Right renal cortex interstitium (tissue), 3 donors: ENCODE data around the gene PRKAG2. TPM values are rescaled to one million over a fixed set of nuclear protein-coding genes. Genes with fewer than 3 reads are reported as not detected.
"Not testable (repeated sequence)": the region's sequence is repeated elsewhere in the genome, so short reads cannot be mapped to it uniquely, and the experiment has no call there.

Experiments
- DNase-seq, 3 donors: peaks; one replicate each; pipeline ENCODE4 v3.0.0-alpha.2; 2013; ENCODE audit warnings: low read depth in 3 of 3, low spot score in 2 of 3
- polyA plus RNA-seq, 3 donors: library from polyadenylated mRNA; unstranded; fragments of 120-200 nt; gene quantifications; one replicate each; pipeline ENCODE4 v1.2.1, GENCODE V29; 2013; ENCODE audit not compliant: insufficient read length in 3 of 3

Gene PRKAG2
- polyA plus RNA-seq, 3 donors = 29.7 to 30.4 (median 30.0) TPM

DNA sequence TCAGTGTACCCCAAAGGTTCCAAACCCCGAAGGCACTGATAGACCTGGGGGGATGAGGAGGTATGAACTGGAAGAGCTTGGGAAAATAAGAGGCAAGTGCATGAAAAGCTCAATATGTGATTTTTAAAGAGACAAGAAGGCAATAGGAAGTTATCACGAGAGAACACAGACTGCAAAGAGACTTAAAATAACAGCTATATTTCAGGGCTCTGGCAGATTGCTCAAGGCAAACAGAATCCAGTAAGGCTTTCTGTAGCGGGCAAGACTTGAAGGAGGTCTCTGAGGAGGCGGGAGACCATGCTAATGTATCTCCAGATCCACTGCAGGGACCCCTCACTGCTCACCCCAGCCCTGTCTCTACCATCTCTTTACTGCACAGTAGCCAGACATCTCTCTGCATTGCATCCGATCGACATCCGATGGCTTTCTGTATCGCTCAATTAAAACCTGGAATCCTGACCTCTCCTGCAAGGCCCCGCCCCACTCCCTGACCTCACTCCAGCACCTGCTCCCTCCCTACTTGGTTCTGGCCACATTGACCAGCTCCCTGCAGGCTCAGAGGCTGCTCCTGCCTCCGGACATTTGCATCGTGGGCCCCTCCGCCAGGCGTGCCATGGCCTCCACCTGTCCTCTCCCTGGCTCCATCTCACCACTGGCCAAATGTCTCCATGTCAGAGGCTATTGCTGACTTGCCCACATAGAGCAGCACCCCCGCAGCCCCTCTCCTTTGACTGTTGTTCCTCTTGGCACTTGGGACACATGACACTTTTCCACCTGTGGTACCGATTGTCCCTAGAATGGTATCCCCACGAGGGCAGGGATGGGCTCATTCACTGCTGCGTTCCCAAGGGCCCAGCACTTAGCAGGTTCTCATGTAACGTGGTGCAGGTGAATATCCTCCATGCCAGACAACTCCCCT lies 118.0 kb downstream of the PRKAG2 start:
- no peak for DNase-seq

DNA sequence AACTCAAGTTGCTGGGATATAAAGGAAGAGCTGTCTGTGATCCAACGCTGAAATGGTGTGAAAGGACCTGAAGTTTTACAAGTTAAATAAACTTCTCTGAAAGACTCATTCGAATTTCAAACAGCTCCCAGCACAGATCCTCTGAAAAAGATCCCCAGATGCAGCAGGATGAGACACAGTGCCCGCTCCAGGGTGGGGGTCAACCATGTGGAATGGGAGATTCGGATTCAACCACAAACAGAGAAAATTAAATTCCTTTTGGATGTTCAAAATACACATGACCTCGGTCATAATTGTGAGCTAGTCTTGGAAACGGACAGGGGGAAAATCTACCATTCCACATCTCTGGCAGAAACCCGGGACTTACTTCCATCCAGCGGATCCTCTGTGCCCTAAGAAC lies 119.6 kb downstream of the PRKAG2 start:
- DNase-seq = no peak

DNA sequence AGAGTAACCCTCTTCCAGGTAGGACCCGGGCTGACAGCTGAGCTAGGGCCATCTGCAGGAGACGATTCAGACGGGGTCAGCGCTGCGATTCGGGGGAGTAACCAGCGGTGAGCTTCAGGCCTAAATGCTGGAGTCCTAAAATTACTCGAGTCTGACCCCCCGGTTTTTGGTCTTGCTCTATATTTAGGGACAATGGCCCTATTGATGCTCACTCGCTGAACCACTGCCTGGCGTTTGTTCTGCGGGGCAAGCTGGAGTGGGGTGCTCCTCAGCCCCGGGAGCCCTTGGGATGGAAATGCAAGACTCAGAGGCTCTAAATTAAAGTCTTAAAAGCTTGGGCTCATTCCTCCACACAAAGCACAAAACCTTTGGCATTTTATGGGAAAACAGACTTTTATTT lies 120.0 kb downstream of the PRKAG2 start:
- no peak for DNase-seq

GRCh38 chr7:151756076-151756731 lies 120.7 kb downstream of the PRKAG2 start:
- DNase-seq = no peak

DNA sequence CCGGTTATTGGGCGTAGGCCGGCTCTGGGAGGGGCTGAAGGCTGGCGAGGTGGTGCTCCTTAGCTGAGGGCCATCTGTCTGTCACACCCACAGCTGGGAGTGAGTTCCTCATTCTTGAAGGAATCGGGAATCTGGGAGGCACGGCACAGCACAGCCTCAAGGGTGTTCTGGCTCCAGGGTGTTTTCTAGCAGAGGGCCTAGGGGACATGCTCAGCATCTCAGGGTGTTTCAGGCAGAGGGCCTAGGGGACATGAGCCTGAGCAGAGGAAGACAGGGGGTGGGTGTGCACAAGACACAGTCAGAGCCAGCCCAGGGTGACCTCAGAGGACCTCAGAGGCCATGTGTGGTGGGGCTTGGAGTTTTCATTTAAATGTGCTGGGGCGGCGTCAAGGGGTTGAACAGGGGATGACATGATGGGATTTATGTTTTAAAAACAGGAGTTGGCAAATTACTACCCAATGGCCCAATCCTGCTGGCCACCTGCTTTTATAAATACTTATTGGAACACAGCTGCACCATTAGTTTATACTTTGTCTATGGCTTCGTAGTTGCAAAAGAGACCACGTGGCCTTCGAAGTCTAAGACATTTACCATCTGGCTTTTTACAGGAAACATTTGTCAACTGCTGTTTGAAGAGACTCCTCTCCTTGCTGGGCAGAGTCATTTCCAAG lies 121.6 kb downstream of the PRKAG2 start:
- DNase-seq = no peak

DNA sequence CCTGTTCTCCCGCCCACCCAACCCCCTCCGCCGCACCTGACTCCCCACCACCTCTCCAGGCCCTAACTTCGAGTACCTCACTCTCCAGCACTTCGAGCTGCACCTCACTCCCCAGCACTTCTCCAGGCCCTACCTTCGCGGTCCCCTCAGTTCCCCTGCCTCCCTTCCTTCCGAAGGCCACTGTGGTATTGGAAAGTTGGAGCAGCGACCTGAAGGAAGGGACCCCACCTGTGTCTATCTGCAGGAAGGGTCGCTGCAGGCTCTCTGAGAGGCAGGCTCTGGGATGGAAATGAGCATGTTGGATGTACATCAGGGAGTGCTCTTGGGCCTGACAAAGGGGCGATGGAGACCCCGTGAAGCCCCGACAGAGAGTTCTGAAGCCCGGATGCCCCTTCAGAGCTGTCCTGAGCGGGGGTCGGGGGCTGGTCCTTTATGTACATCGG lies 122.2 kb downstream of the PRKAG2 start:
- DNase-seq = no peak

DNA sequence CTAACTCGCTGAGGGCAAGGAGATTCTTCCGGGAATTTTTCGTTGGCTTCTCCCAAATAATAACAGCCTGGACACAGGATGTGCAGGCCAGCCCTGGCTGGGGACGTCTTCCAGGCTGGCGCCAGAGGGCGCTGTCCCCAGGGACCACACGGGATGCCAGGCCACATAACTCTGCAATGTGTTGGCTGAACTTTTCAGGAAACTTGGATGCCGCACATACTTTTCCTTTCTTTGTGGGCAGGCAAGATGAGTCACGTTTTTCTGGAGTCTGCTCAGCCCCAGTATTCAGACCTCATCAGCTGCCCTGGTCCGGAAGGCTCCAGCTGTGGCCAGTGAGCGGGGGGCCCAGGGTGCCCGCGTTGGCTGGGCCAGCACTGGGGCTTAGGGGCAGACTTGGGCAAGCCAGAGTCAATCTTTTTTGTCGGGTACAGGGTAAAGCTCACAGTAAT lies 122.7 kb downstream of the PRKAG2 start:
- DNase-seq = peak in 2 of 3 donors; percentile 36 to 59

DNA sequence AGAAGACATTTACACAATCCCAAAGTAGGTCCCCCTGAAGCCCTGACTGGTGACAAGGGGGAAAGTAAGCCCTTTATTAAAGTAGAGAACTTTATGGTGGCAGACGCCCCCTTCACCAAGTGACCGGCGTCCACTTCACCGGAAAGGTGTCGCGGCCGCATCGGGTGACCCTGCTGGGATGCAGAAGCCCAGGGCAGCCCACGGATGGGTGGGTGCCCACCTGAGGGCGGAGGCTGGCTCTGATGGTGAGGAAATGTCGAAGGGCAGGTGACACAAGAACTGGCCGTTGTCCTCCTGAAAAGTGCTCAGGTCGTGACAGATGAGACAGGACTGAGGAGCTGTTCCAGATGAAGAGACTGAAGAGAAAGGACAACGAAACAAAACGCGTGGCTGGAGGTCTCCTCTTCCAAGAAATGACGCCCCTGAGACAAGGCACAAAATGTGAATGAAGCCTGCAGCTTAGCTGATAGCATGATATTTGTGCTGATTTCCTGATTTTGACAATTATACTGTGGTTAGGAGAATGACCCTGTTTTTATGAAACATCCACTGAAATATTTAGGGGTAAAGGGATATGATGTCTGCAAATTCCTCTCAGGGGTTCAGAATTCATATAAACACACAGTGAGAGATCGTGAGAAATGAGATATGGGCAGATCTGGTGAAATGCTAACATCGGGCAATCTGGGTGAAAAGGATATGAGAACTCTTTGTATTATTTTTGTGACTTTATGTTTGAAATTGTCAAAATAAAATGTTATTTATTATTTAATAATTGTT lies 123.9 kb downstream of the PRKAG2 start:
- DNase-seq = no peak

GRCh38 chr7:151752037-151752436 lies 124.9 kb downstream of the PRKAG2 start:
- no peak for DNase-seq

DNA sequence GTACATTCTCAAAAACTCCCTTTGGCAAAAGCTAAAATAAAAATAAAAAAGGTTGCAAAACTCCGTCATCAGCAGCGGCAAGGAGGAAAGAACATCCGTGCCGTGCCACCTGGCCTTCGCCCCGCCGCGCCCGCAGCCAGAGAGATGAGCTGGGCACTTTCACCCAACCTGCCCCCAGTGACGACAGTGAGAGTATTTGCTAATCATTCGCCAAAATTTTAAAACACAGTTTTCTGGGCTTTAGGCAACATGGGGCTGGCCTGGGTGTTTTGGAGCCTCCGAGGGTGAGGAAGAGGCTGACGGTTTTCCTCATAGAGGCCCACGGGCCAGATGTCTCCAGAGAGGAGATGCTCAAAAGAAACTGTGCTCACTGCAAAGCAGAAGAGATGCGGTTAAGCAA lies 128.2 kb downstream of the PRKAG2 start:
- DNase-seq = no peak

DNA sequence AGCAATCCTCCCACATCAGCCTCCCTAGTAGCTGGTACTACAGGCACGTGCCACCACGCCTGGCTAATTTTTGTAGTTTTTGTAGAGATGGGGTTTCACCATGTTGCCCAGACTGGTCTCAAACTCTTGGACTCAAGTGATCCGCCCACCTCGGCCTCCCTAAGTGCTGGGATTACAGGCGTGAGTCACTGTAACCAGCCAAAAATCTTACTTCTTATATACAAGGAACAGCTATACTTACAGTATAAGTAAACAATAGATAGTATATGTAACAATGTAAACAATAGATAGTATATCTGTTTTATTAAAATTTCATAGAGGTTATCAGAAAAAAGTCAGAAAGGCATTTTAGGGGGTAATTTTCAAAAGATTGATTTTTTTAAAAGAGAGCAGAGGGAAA lies 128.9 kb downstream of the PRKAG2 start:
- not testable (repeated sequence) for DNase-seq

DNA sequence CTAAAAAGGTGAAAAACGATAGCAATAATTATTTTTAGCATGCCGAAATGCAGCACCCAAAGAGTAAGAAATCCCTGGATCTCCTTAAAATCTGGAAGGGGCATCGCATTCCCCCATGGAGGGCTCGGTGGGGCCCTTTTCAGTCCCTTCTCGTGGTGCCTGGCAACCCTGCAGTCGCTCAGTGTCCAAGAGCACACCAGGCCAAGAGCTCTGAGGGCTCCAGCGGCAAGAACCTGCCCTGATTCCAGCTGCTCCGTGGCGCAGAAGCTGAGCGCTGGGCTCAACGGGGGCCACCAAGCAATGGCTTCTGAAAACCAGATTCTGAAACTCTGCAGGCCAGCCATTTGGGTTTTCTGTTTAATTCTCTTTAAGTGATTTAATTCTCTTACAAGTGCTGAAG lies 131.2 kb downstream of the PRKAG2 start:
- DNase-seq = no peak

GRCh38 chr7:151744656-151745638 lies 132.0 kb downstream of the PRKAG2 start:
- no peak for DNase-seq

DNA sequence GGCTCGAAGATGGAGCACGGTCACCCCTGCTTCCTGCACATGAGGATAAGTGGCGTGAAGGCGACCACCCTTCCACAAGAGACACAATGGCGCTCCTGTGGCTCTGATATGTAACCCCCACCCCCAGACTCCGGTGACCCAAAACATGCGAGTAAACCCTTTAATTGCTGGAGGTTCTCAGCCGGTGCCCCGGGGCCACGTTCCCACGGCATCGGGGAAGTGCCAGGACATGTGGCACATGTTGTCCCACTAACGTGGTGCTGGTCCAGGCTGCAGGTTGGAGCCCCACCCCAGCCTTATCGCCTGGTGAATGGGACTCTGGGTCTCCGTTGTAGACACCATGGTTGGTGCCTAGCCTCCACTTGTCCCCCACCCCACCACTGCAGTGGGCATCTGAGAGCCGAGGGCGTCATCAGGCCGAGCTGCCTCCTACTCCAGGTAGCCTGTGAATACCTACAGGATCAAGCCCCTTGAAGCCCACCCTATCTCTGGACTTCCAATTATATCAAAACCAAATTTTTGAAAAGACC lies 132.8 kb downstream of the PRKAG2 start:
- no peak for DNase-seq

DNA sequence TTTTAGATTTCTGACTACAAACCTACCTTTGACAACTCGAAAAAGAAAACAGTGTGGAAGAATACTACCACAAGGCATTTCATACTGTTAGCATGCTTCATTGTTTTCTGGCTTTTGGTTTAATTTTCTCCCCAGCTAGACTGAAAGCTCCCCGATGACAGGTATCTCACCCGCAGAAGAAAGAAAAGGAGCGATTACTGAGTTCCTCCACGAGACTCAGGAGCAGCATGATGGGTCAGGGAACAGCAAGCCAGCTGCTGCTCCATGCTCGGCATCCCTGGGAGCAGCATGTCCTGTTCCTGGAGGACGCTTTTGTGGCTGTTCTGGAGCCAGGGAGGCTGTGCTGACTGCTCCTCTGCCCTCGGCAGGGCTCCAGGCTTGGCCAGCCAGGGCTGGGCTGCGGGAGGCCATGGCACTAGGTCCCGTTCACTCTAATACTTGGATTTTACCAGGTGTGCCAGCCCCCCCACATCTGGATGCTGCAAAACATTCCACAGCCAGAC lies 133.4 kb downstream of the PRKAG2 start:
- DNase-seq = no peak

GRCh38 chr7:151742713-151743480 lies 134.0 kb downstream of the PRKAG2 start:
- no peak for DNase-seq

DNA sequence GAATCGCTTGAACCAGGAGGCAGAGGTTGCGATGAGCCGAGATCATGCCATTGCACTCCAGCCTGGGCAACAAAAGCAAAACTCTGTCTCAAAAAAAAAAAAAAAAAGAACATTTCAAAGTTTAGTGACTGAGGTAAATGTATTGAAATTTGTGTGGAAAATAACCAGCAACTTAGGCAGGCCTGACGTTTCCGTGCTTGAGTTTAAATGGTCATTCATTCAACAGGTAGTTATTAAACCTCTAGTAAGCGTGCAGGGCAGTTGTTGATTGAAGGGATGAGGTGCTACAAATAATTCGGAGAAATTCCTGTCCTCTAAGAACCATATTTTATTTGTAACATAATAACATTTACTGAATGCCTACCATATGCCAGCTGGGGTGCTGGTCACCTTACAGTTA lies 135.3 kb downstream of the PRKAG2 start:
- no peak for DNase-seq
